ENCODE measurements around the gene OGDH.
A peak's percentile ranks its signal among the peaks of the same experiment; 100 is the strongest.

OGDH gene

DNA sequence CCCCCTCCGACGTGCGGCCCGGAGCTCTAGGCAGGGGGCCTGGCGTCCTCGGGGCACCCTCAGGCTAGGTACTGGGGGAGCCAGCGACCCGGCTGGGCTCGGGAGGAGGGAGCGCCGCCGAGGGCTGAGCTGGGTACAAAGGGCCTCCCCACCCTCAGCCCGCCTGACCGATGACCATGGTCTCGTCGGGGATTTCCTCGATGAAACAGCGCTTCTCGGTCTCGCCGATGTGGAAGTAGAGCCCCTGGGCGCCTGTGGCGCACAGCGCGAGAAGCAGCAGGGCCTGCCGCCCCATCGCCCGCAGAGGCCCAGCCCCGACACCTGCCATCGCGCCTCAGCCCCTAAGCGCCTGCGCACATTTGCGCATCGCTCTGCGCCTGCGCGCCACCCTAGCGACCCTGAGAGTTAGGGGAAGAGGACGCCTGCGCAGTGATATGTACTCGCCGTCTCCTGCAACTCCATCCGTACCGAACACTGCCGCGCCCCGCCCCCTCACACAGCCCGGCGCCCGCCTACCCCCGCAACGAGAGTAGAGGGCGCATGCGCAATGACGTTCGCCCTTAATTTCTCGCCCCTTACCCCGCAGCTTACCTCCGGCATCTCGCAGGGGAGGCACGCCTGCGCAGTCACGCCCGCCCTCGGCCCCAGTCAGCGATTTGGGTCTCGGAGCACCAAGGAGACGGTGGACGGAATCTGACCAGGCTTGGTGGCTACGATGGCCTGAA is 24.4 kb upstream of the OGDH start, which contains the start of gene TMED4 (continued):
- TF ChIP-seq, protein P1, sequence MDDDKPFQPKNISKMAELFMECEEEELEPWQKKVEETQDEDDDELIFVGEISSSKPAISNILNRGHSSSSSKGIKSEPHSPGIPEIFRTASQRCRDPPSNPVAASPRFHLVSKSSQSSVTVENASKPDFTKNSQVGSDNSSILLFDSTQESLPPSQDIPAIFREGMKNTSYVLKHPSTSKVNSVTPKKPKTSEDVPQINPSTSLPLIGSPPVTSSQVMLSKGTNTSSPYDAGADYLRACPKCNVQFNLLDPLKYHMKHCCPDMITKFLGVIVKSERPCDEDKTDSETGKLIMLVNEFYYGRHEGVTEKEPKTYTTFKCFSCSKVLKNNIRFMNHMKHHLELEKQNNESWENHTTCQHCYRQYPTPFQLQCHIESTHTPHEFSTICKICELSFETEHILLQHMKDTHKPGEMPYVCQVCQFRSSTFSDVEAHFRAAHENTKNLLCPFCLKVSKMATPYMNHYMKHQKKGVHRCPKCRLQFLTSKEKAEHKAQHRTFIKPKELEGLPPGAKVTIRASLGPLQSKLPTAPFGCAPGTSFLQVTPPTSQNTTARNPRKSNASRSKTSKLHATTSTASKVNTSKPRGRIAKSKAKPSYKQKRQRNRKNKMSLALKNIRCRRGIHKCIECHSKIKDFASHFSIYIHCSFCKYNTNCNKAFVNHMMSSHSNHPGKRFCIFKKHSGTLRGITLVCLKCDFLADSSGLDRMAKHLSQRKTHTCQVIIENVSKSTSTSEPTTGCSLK (tag by site-specific recombination; IDR thresholded peaks at IDR 0.05), result no peak
- TF ChIP-seq SP2 (tag by site-specific recombination; IDR thresholded peaks at IDR 0.05), result peak; percentile 95
- no peak for TF ChIP-seq ZNF138 (tag by site-specific recombination; IDR thresholded peaks at IDR 0.05; ENCODE audit: borderline replicate concordance)
- TF ChIP-seq ZEB2 (tag by site-specific recombination; IDR thresholded peaks at IDR 0.05), result 0 out of 2 replicates have a peak, but pooled peaks have one; percentile 42
- TF ChIP-seq, protein P2, sequence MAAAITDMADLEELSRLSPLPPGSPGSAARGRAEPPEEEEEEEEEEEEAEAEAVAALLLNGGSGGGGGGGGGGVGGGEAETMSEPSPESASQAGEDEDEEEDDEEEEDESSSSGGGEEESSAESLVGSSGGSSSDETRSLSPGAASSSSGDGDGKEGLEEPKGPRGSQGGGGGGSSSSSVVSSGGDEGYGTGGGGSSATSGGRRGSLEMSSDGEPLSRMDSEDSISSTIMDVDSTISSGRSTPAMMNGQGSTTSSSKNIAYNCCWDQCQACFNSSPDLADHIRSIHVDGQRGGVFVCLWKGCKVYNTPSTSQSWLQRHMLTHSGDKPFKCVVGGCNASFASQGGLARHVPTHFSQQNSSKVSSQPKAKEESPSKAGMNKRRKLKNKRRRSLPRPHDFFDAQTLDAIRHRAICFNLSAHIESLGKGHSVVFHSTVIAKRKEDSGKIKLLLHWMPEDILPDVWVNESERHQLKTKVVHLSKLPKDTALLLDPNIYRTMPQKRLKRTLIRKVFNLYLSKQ (tag by site-specific recombination; IDR thresholded peaks at IDR 0.05; ENCODE audit: borderline replicate concordance), result no peak
- TF ChIP-seq ZNF639 (tag by site-specific recombination; IDR thresholded peaks at IDR 0.05), result no peak
- TF ChIP-seq, protein P3, sequence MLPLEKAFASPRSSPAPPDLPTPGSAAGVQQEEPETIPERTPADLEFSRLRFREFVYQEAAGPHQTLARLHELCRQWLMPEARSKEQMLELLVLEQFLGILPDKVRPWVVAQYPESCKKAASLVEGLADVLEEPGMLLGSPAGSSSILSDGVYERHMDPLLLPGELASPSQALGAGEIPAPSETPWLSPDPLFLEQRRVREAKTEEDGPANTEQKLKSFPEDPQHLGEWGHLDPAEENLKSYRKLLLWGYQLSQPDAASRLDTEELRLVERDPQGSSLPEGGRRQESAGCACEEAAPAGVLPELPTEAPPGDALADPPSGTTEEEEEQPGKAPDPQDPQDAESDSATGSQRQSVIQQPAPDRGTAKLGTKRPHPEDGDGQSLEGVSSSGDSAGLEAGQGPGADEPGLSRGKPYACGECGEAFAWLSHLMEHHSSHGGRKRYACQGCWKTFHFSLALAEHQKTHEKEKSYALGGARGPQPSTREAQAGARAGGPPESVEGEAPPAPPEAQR (tag by site-specific recombination; IDR thresholded peaks at IDR 0.05), result no peak
- peak; percentile 81 for TF ChIP-seq ZXDB (tag by site-specific recombination; IDR thresholded peaks at IDR 0.05)
- TF ChIP-seq, protein P4, sequence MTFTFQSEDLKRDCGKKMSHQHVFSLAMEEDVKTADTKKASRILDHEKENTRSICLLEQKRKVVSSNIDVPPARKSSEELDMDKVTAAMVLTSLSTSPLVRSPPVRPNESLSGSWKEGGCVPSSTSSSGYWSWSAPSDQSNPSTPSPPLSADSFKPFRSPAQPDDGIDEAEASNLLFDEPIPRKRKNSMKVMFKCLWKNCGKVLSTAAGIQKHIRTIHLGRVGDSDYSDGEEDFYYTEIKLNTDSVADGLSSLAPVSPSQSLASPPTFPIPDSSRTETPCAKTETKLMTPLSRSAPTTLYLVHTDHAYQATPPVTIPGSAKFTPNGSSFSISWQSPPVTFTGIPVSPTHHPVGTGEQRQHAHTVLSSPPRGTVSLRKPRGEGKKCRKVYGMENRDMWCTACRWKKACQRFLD (tag by site-specific recombination; IDR thresholded peaks at IDR 0.05), result no peak
- TF ChIP-seq, protein P5, sequence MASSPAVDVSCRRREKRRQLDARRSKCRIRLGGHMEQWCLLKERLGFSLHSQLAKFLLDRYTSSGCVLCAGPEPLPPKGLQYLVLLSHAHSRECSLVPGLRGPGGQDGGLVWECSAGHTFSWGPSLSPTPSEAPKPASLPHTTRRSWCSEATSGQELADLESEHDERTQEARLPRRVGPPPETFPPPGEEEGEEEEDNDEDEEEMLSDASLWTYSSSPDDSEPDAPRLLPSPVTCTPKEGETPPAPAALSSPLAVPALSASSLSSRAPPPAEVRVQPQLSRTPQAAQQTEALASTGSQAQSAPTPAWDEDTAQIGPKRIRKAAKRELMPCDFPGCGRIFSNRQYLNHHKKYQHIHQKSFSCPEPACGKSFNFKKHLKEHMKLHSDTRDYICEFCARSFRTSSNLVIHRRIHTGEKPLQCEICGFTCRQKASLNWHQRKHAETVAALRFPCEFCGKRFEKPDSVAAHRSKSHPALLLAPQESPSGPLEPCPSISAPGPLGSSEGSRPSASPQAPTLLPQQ (tag by site-specific recombination; IDR thresholded peaks at IDR 0.05), result peak; percentile 50
- no peak; the same call in 1 of the 2 replicates for TF ChIP-seq ZNF23 (tag by site-specific recombination; IDR thresholded peaks at IDR 0.05; ENCODE audit: borderline replicate concordance)
- no peak for TF ChIP-seq KLF7 (tag by site-specific recombination; IDR thresholded peaks at IDR 0.05; ENCODE audit: borderline replicate concordance)
- no peak for TF ChIP-seq ZNF555 (tag by site-specific recombination; conservative IDR thresholded peaks at IDR 0.05)
- TF ChIP-seq REST (tag by site-specific recombination; IDR thresholded peaks at IDR 0.05), result peak; percentile 57; the same call in 1 of the 2 replicates
- TF ChIP-seq ZNF558 (tag by site-specific recombination; IDR thresholded peaks at IDR 0.05), result no peak
- peak; percentile 89 for TF ChIP-seq EGR2 (tag by site-specific recombination; IDR thresholded peaks at IDR 0.05; ENCODE audit: low read depth)
- TF ChIP-seq SETDB1 (IDR thresholded peaks at IDR 0.05; ENCODE audit: insufficient read length, low read length), result no peak
- no peak for TF ChIP-seq PRDM6 (tag by site-specific recombination; IDR thresholded peaks at IDR 0.05)
- TF ChIP-seq ZNF561 (tag by site-specific recombination; IDR thresholded peaks at IDR 0.05; ENCODE audit: borderline replicate concordance), result peak; percentile 23; the same call in 1 of the 2 replicates
- TF ChIP-seq ZNF426 (tag by site-specific recombination; IDR thresholded peaks at IDR 0.05), result no peak
